H1 (cell line): ENCODE results near the gene MEX3D. TPM values are rescaled to one million over a fixed set of nuclear protein-coding genes. Genes with fewer than 3 reads are reported as not detected.

Source experiments
- TAF1 ChIP-seq: IDR thresholded peaks from 2 replicates; pipeline ENCODE4 v1.6.1; 2011; ENCODE audit warnings: mild to moderate bottlenecking, low read depth, low read length
- polyA plus RNA-seq, 7 experiments: library from polyadenylated mRNA; depleted of rRNA in 3 of 7; stranded (reverse) in 5 of 7; unstranded in 2 of 7; fragments of >200 nt in 5 of 7; fragments of 200-250 nt in 2 of 7; gene quantifications; 1 replicate in 5 of 7; 2 replicates in 1 of 7; 4 replicates in 1 of 7; pipeline versions ENCODE4 v1.2.1 to v1.2.3, GENCODE V29; 2011 to 2013; ENCODE audit warnings: missing spikeins in 2 of 7, mixed read lengths in 2 of 7
- total RNA-seq: library from RNA; stranded (reverse); fragmentation: NEBNext Ultra II Directional; extraction: Animal tissue kit (Norgen Biotek cat#: 25700); gene quantifications from 2 replicates; pipeline ENCODE4 v1.2.1, GENCODE V29; 2021

The MEX3D gene
- total and polyA plus RNA-seq, 2 of the 8 experiments (the other 6 are each of a cell fraction or from before 2014, with no cell fraction given): 20.8 to 78.8 TPM

- 0 out of 2 replicates have a peak, but pooled peaks have one; percentile 28 for TF ChIP-seq TAF1
Measured at GRCh38 chr19:1590641-1591397, 22.7 kb upstream of the MEX3D start (continued).
